DOHH2 (cell line): Measurements from ENCODE around the gene HS2ST1.

ENCODE experiments used
- H3F3A ChIP-seq: fragments of 200-600 bp; sonication (generic), shearing (Covaris generic); 2 replicates; pipeline ENCODE4 v1.6.0; 2016; ENCODE audit warnings: antibody characterized with exemption, mild to moderate bottlenecking; ENCODE audit not compliant: control insufficient read depth, insufficient read depth
- H3K27ac ChIP-seq: fragments of 200-600 bp; sonication (generic); 2 replicates; pipeline ENCODE4 v1.5.1; 2014; ENCODE audit warnings: low read depth, mild to moderate bottlenecking, low read length, moderate library complexity
- H3K27me3 ChIP-seq: fragments of 200-600 bp; sonication (generic); 2 replicates; pipeline ENCODE4 v1.6.1; 2014; ENCODE audit warnings: mild to moderate bottlenecking, low read length, mixed read lengths; ENCODE audit not compliant: control insufficient read depth
- H3K36me3 ChIP-seq: fragments of 200-600 bp; sonication (generic); 2 replicates; pipeline ENCODE4 v1.6.1; 2014; ENCODE audit warnings: mild to moderate bottlenecking, low read length, moderate library complexity, mixed read lengths; ENCODE audit not compliant: control insufficient read depth
- H3K4me1 ChIP-seq: fragments of 200-600 bp; sonication (generic); 2 replicates; pipeline ENCODE4 v1.6.1; 2014; ENCODE audit warnings: mild to moderate bottlenecking, low read length, mixed read lengths; ENCODE audit not compliant: control insufficient read depth
- H3K4me2 ChIP-seq: fragments of 200-600 bp; sonication (generic); 2 replicates; pipeline ENCODE4 v1.6.0; 2014; ENCODE audit warnings: mild to moderate bottlenecking, low read length, moderate library complexity
- H3K4me3 ChIP-seq: fragments of 200-600 bp; sonication (generic); 2 replicates; pipeline ENCODE4 v1.5.1; 2014; ENCODE audit warnings: mild to moderate bottlenecking, low read length, mixed read lengths
- H3K79me2 ChIP-seq: fragments of 200-600 bp; sonication (generic); 2 replicates; pipeline ENCODE4 v1.6.1; 2014; ENCODE audit warnings: mild to moderate bottlenecking, low read length, mixed read lengths; ENCODE audit not compliant: control insufficient read depth
- H3K9me2 ChIP-seq: fragments of 200-600 bp; sonication (generic); replicated peaks from 2 replicates; pipeline ENCODE4 v1.6.1; 2014; ENCODE audit warnings: mild to moderate bottlenecking, low read length, mixed read lengths; ENCODE audit not compliant: control insufficient read depth
- H3K9me3 ChIP-seq: fragments of 200-600 bp; sonication (generic); 2 replicates; pipeline ENCODE4 v1.6.1; 2014; ENCODE audit warnings: antibody characterized with exemption, low read length, mixed read lengths; ENCODE audit not compliant: control insufficient read depth, insufficient read depth
- H4K20me1 ChIP-seq: fragments of 200-600 bp; sonication (generic); 2 replicates; pipeline ENCODE4 v1.6.0; 2014; ENCODE audit warnings: low read depth, mild to moderate bottlenecking, antibody characterized with exemption, low read length, moderate library complexity; ENCODE audit not compliant: control insufficient read depth, insufficient read depth
- CTCF ChIP-seq: fragments of 200-600 bp; sonication (generic); IDR thresholded peaks from one replicate; pipeline ENCODE4 v1.5.1; 2014; ENCODE audit warnings: antibody characterized with exemption, mild to moderate bottlenecking, low read depth, low read length; ENCODE audit not compliant: poor library complexity, severe bottlenecking
- EZH2phosphoT487 ChIP-seq: fragments of 200-600 bp; sonication (generic); IDR thresholded peaks from 2 replicates; pipeline ENCODE4 v1.6.1; 2017; ENCODE audit warnings: borderline replicate concordance, mild to moderate bottlenecking, antibody characterized with exemption, low read length, moderate library complexity, mixed read lengths

The HS2ST1 gene

GRCh38 chr1:87072411-87072810 is 158.0 kb downstream of the HS2ST1 start:
- Histone ChIP-seq H3K27ac (no peak overlapping the region), H3K79me2 (peaks cover 75% of the 10 kb centered on the region), H3F3A (peaks cover 9% of the 10 kb centered on the region; the same call in 1 of the 2 replicates), H3K4me2 (no peak overlapping the region), H3K36me3 (peaks cover 45% of the 10 kb centered on the region), H3K9me3 (no peaks in the 10 kb centered on the region), H3K9me2 (no peaks in the 10 kb centered on the region), H3K4me1 (peaks cover 36% of the 10 kb centered on the region), H3K27me3 (no peaks in the 10 kb centered on the region), H3K4me3 (no peak overlapping the region), H4K20me1 (no peaks in the 10 kb centered on the region)
- no peak for TF ChIP-seq CTCF
- no peak for TF ChIP-seq EZH2phosphoT487

GRCh38 chr1:87072904-87073303 is 158.5 kb downstream of the HS2ST1 start:
- no peaks in the 10 kb centered on the region for H4K20me1 ChIP-seq
- H3K27ac ChIP-seq = no peak overlapping the region
- TF ChIP-seq EZH2phosphoT487 (no peak), CTCF (no peak)
- no peaks in the 10 kb centered on the region for H3K27me3 ChIP-seq
- no peaks in the 10 kb centered on the region for H3K9me3 ChIP-seq
- H3K9me2 ChIP-seq = no peaks in the 10 kb centered on the region
- no peak overlapping the region for H3K4me2 ChIP-seq
- H3F3A ChIP-seq = peaks cover 9% of the 10 kb centered on the region; the same call in 1 of the 2 replicates
- H3K36me3 ChIP-seq = peaks cover 50% of the 10 kb centered on the region
- peaks cover 75% of the 10 kb centered on the region for H3K79me2 ChIP-seq
- peaks cover 36% of the 10 kb centered on the region for H3K4me1 ChIP-seq
- H3K4me3 ChIP-seq = no peak overlapping the region

- Histone ChIP-seq H3K9me2 (no peaks in the 10 kb centered on the region), H3K36me3 (peaks cover 62% of the 10 kb centered on the region), H3K9me3 (no peaks in the 10 kb centered on the region), H3F3A (peaks cover 4% of the 10 kb centered on the region; the same call in 1 of the 2 replicates), H3K27me3 (no peaks in the 10 kb centered on the region), H3K4me2 (no peak overlapping the region), H3K4me1 (peaks cover 34% of the 10 kb centered on the region), H3K79me2 (peaks cover 76% of the 10 kb centered on the region), H3K27ac (no peak overlapping the region), H4K20me1 (no peaks in the 10 kb centered on the region), H3K4me3 (no peak overlapping the region)
- TF ChIP-seq CTCF (no peak), EZH2phosphoT487 (no peak)
Observed at GRCh38 chr1:87074001-87074795, 159.8 kb downstream of the HS2ST1 start.
